ENCODE data around the gene GRM7.

Gene GRM7

GRCh38 chr3:7397097-7397496 lies 536.2 kb downstream of the GRM7 start:
- no peak overlapping the region for H3K4me3 ChIP-seq (ENCODE audit: low read depth, low read length)
- TF ChIP-seq CTCF (IDR thresholded peaks at IDR 0.05; ENCODE audit: low read depth, low read length, missing control alignments): no peak
- in situ Hi-C loops (cut with HindIII; ENCODE audit: low sequenced_read_pairs): no loop called here
- DNase-seq (ENCODE audit: low read depth): no peak

- in situ Hi-C loops (cut with HindIII; ENCODE audit: low sequenced_read_pairs): no loop called here
- no peak for DNase-seq (ENCODE audit: low read depth)
- no peak for TF ChIP-seq CTCF (IDR thresholded peaks at IDR 0.05; ENCODE audit: low read depth, low read length, missing control alignments)
- H3K4me3 ChIP-seq (ENCODE audit: low read depth, low read length): no peak overlapping the region
Observed at GRCh38 chr3:7400360-7400759, 539.4 kb downstream of the GRM7 start.

- no peak overlapping the region for H3K4me3 ChIP-seq (ENCODE audit: low read depth, low read length)
- in situ Hi-C loops (cut with HindIII; ENCODE audit: low sequenced_read_pairs): no loop called here
- no peak for TF ChIP-seq CTCF (IDR thresholded peaks at IDR 0.05; ENCODE audit: low read depth, low read length, missing control alignments)
- DNase-seq (ENCODE audit: low read depth): no peak
Observed at GRCh38 chr3:7401418-7401817, 540.5 kb downstream of the GRM7 start.

GRCh38 chr3:7407107-7407506 lies 546.2 kb downstream of the GRM7 start:
- no peak overlapping the region for H3K4me3 ChIP-seq (ENCODE audit: low read depth, low read length)
- no peak for DNase-seq (ENCODE audit: low read depth)
- in situ Hi-C loops (cut with HindIII; ENCODE audit: low sequenced_read_pairs): loop anchor here (5.0 kb wide), 1 partner anchor 35 kb away; no protein-coding TSS in a partner anchor
- peak; percentile 28 for TF ChIP-seq CTCF (IDR thresholded peaks at IDR 0.05; ENCODE audit: low read depth, low read length, missing control alignments)

GRCh38 chr3:7410782-7411181 lies 549.9 kb downstream of the GRM7 start:
- in situ Hi-C loops (cut with HindIII; ENCODE audit: low sequenced_read_pairs): no loop called here
- H3K4me3 ChIP-seq (ENCODE audit: low read depth, low read length): no peak overlapping the region
- no peak for TF ChIP-seq CTCF (IDR thresholded peaks at IDR 0.05; ENCODE audit: low read depth, low read length, missing control alignments)
- no peak for DNase-seq (ENCODE audit: low read depth)

GRCh38 chr3:7421065-7421464 lies 560.1 kb downstream of the GRM7 start:
- H3K4me3 ChIP-seq (ENCODE audit: low read depth, low read length): no peak overlapping the region
- TF ChIP-seq CTCF (IDR thresholded peaks at IDR 0.05; ENCODE audit: low read depth, low read length, missing control alignments): no peak
- in situ Hi-C loops (cut with HindIII; ENCODE audit: low sequenced_read_pairs): no loop called here
- DNase-seq (ENCODE audit: low read depth): no peak

- no peak for DNase-seq (ENCODE audit: low read depth)
- in situ Hi-C loops (cut with HindIII; ENCODE audit: low sequenced_read_pairs): no loop called here
- H3K4me3 ChIP-seq (ENCODE audit: low read depth, low read length): no peak overlapping the region
- no peak for TF ChIP-seq CTCF (IDR thresholded peaks at IDR 0.05; ENCODE audit: low read depth, low read length, missing control alignments)
Observed at GRCh38 chr3:7423036-7423435, 562.1 kb downstream of the GRM7 start.
